ENCODE data around the gene SRPRA. TPM values are rescaled to one million over a fixed set of nuclear protein-coding genes. Genes with fewer than 3 reads are reported as not detected.

The SRPRA gene
- total and polyA plus RNA-seq, 10 of the 15 experiments (the other 5 are each of a cell fraction or from before 2014, with no cell fraction given) = 29.6 to 131 (median 92.8) TPM

DNA sequence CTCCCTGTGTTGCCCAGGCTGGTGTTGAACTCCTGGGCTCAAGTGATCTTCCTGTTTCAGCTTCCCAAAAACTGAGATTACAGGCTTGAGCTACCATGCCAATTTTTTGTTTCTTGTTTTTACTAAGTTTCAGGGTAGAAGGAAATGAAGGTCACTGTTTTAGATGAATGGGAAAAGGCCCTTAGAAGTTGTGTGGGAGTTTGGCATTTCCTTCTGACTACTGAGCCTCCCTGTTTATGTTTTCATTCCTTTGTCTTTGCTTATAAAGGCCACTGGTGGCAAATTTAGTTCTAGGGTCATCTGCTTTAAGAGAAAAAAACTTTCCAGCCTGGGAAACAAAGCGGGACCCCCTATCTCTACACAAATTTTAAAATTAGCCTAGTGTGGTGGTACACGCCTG lies 22.1 kb downstream of the SRPRA start:
- H3K4me3 ChIP-seq = no peak overlapping the region
- peaks cover 1 to 4% of the 10 kb centered on the region in 2 experiments; a peak in 3 of 4 replicates for H3K36me3 ChIP-seq (ENCODE audit: control insufficient read depth in 2 of 2, insufficient read depth in 2 of 2, low read length in 1 of 2)
- H3K9me3 ChIP-seq (replicated peaks; ENCODE audit: control insufficient read depth, insufficient read depth, low read length) = no peaks in the 10 kb centered on the region
- ChIA-PET POLR2A (interaction anchor here (1.3 kb wide), 1 partner anchor 22 kb away, joined by 3 read pairs; the partner anchor contains the start of genes FOXRED1 and SRPRA), CTCF (interaction anchor here (1.6 kb wide), 1 partner anchor 10 kb away, joined by 3 read pairs; no protein-coding TSS in a partner anchor), SMC1A (ENCODE audit: uncharacterized antibody, unreplicated experiment) (no interaction called here), RAD21 (ENCODE audit: unreplicated experiment) (no interaction called here)
- 69% methylated on average over 2 of the region's 2 CpGs for WGBS (ENCODE audit: insufficient coverage, insufficient replicate concordance, low lambda C conversion rate, missing lambda C conversion rate)
- ATAC-seq (no peak), DNase-seq (ENCODE audit: low read depth, low spot score) (no peak), FAIRE-seq (no peak)
- TF ChIP-seq RBBP5 (conservative IDR thresholded peaks at IDR 0.05) (no peak), RCOR1 (conservative IDR thresholded peaks at IDR 0.05; ENCODE audit: low read depth, low read length) (no peak), YY1 (IDR thresholded peaks at IDR 0.05; ENCODE audit: low read depth, low read length) (no peak), NBN (IDR thresholded peaks at IDR 0.05) (no peak), NKRF (conservative IDR thresholded peaks at IDR 0.05) (no peak), CHD2 (IDR thresholded peaks at IDR 0.05; ENCODE audit: borderline replicate concordance, low read depth, low read length) (no peak), RB1 (IDR thresholded peaks at IDR 0.05; ENCODE audit: borderline replicate concordance) (no peak), TBL1XR1 (IDR thresholded peaks at IDR 0.05; ENCODE audit: low read depth, low read length) (no peak), BRCA1 (IDR thresholded peaks at IDR 0.05; ENCODE audit: low read depth, low read length) (no peak), PAX5 (IDR thresholded peaks at IDR 0.05; ENCODE audit: borderline replicate concordance, low read depth, low read length) (no peak), KLF5 (IDR thresholded peaks at IDR 0.05; ENCODE audit: partially characterized antibody) (no peak), SIX5 (IDR thresholded peaks at IDR 0.05; ENCODE audit: low read depth, low read length, severe bottlenecking) (no peak), CBX3 (IDR thresholded peaks at IDR 0.05; ENCODE audit: borderline replicate concordance, low read depth) (no peak), ZNF207 (IDR thresholded peaks at IDR 0.05; ENCODE audit: borderline replicate concordance) (no peak), BACH1 (IDR thresholded peaks at IDR 0.05; ENCODE audit: borderline replicate concordance) (no peak), SIN3A (IDR thresholded peaks at IDR 0.05; ENCODE audit: low read depth, low read length) (no peak), MYB (IDR thresholded peaks at IDR 0.05; ENCODE audit: borderline replicate concordance, low read depth, low read length) (no peak)
- TF ChIP-seq, protein P1, sequence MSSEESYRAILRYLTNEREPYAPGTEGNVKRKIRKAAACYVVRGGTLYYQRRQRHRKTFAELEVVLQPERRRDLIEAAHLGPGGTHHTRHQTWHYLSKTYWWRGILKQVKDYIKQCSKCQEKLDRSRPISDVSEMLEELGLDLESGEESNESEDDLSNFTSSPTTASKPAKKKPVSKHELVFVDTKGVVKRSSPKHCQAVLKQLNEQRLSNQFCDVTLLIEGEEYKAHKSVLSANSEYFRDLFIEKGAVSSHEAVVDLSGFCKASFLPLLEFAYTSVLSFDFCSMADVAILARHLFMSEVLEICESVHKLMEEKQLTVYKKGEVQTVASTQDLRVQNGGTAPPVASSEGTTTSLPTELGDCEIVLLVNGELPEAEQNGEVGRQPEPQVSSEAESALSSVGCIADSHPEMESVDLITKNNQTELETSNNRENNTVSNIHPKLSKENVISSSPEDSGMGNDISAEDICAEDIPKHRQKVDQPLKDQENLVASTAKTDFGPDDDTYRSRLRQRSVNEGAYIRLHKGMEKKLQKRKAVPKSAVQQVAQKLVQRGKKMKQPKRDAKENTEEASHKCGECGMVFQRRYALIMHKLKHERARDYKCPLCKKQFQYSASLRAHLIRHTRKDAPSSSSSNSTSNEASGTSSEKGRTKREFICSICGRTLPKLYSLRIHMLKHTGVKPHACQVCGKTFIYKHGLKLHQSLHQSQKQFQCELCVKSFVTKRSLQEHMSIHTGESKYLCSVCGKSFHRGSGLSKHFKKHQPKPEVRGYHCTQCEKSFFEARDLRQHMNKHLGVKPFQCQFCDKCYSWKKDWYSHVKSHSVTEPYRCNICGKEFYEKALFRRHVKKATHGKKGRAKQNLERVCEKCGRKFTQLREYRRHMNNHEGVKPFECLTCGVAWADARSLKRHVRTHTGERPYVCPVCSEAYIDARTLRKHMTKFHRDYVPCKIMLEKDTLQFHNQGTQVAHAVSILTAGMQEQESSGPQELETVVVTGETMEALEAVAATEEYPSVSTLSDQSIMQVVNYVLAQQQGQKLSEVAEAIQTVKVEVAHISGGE (CRISPR knock-in tag; IDR thresholded peaks at IDR 0.05) = no peak
- TF ChIP-seq, protein P2, sequence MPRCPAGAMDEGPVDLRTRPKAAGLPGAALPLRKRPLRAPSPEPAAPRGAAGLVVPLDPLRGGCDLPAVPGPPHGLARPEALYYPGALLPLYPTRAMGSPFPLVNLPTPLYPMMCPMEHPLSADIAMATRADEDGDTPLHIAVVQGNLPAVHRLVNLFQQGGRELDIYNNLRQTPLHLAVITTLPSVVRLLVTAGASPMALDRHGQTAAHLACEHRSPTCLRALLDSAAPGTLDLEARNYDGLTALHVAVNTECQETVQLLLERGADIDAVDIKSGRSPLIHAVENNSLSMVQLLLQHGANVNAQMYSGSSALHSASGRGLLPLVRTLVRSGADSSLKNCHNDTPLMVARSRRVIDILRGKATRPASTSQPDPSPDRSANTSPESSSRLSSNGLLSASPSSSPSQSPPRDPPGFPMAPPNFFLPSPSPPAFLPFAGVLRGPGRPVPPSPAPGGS (IDR thresholded peaks at IDR 0.05; ENCODE audit: borderline replicate concordance, insufficient read depth, low read depth, low read length, poor library complexity, severe bottlenecking) = no peak
- BruUV-seq (replicated peaks) = no TSS peak
- no peaks in the 10 kb centered on the region for H3K4me1 ChIP-seq (ENCODE audit: control insufficient read depth, insufficient read depth, low read length)
- no peak overlapping the region for H3K9ac ChIP-seq (ENCODE audit: control insufficient read depth, insufficient read depth, low read length)
- no peak overlapping the region for H3K27ac ChIP-seq (ENCODE audit: control insufficient read depth, insufficient read depth)
- H4K20me1 ChIP-seq (ENCODE audit: control insufficient read depth, insufficient read depth) = no peaks in the 10 kb centered on the region
- no peaks in the 10 kb centered on the region for H3K79me2 ChIP-seq (ENCODE audit: control insufficient read depth, insufficient read depth, low read length)
- H3K27me3 ChIP-seq (replicated peaks in 1 of 2; ENCODE audit: control insufficient read depth in 2 of 2, insufficient read depth in 2 of 2, low read length in 1 of 2) = no peaks in the 10 kb centered on the region
- no peak overlapping the region for H3K4me2 ChIP-seq (ENCODE audit: control insufficient read depth, insufficient read depth)
- H2AFZ ChIP-seq (ENCODE audit: control insufficient read depth, low read depth, low read length) = no peak overlapping the region
- in situ Hi-C loops (cut with MboI) = no loop called here
- intact Hi-C loops (cut with micrococcal nuclease; ENCODE audit: unreplicated experiment) = no loop called here

Data from GM12878 (cell line).